Endothelial cell of umbilical vein (primary cell): ENCODE data around the gene FNDC8. TPM values are rescaled to one million over a fixed set of nuclear protein-coding genes. Genes with fewer than 3 reads are reported as not detected.

Experiments used
- BruUV-seq: library from RNA; stranded (reverse); fragments of 400-500 nt; replicated peaks from 2 replicates; lab custom pipeline; 2021; lab: Mats Ljungman, UMichigan
- CTCF ChIA-PET: fragments of 300-600, 350-600 bp; sonication (Branson Sonifier 250); formaldehyde crosslinking; loops from one replicate; lab custom pipeline; 2021; ENCODE audit warnings: antibody characterized with exemption, inconsistent platforms; lab: Charles Lee
- POLR2A ChIA-PET: fragments of 300-600, 350-600 bp; sonication (Branson Sonifier 250); formaldehyde crosslinking; loops from one replicate; lab custom pipeline; 2021; ENCODE audit warnings: antibody characterized with exemption, inconsistent platforms; lab: Charles Lee
- DNase-seq: peaks from one replicate; pipeline ENCODE4 v3.0.0-alpha.2; 2011; ENCODE audit warnings: low read depth, low spot score
- FAIRE-seq: peaks from 2 replicates; lab custom pipeline; 2011; peaks lifted over from hg19 to GRCh38; lab: Jason Lieb, UNC
- H2AFZ ChIP-seq: 2 replicates; pipeline ENCODE4 v1.6.0; 2012; ENCODE audit warnings: low read depth, low read length, control low read depth, inconsistent platforms
- H3K27ac ChIP-seq: 2 replicates; pipeline ENCODE4 v1.5.1; 2011; ENCODE audit warnings: low read depth, mild to moderate bottlenecking, control low read depth, low read length, moderate library complexity; ENCODE audit not compliant: insufficient read depth
- H3K27me3 ChIP-seq, 2 experiments: 2 replicates each; pipeline versions ENCODE4 v1.6.0 to v1.6.1; 2011; ENCODE audit warnings: low read length in 2 of 2, mixed read lengths in 1 of 2; ENCODE audit not compliant: control insufficient read depth in 2 of 2, insufficient read depth in 2 of 2
- H3K36me3 ChIP-seq, 2 experiments: 2 replicates in 1 of 2; 3 replicates in 1 of 2; pipeline ENCODE4 v1.5.1; 2011; ENCODE audit warnings: low read length in 2 of 2, mild to moderate bottlenecking in 1 of 2, moderate library complexity in 1 of 2; ENCODE audit not compliant: control insufficient read depth in 2 of 2, insufficient read depth in 2 of 2; ENCODE audit errors: extremely low read depth in 1 of 2
- H3K4me1 ChIP-seq: 3 replicates; pipeline ENCODE4 v1.5.1; 2011; ENCODE audit warnings: mild to moderate bottlenecking, low read length; ENCODE audit not compliant: control insufficient read depth, insufficient read depth; ENCODE audit errors: extremely low read depth
- H3K4me2 ChIP-seq: 2 replicates; pipeline ENCODE4 v1.6.1; 2011; ENCODE audit warnings: low read length, control low read depth, mixed read lengths; ENCODE audit not compliant: insufficient read depth
- H3K4me3 ChIP-seq, 3 experiments: fragments of 200-600 bp in 1 of 3; sonication (generic), shearing (Covaris generic) in 1 of 3; replicated peaks in 1 of 3; 2 replicates each; pipeline ENCODE4 v1.5.1; 2011 to 2016; ENCODE audit warnings: control low read depth in 3 of 3, low read length in 3 of 3, mild to moderate bottlenecking in 2 of 3, inconsistent platforms in 1 of 3, low read depth in 1 of 3, moderate library complexity in 1 of 3; ENCODE audit not compliant: insufficient read depth in 1 of 3
- H3K79me2 ChIP-seq: 2 replicates; pipeline ENCODE4 v1.6.0; 2012; ENCODE audit warnings: low read length, inconsistent platforms; ENCODE audit not compliant: control insufficient read depth, insufficient read depth
- H3K9ac ChIP-seq: replicated peaks from 2 replicates; pipeline ENCODE3; 2011; ENCODE audit warnings: low read length, control low read depth; ENCODE audit not compliant: insufficient read depth; ENCODE audit errors: extremely low read depth
- H3K9me1 ChIP-seq: replicated peaks from 3 replicates; pipeline ENCODE4 v1.6.0; 2011; ENCODE audit warnings: mild to moderate bottlenecking, low read length; ENCODE audit not compliant: control insufficient read depth, insufficient read depth; ENCODE audit errors: extremely low read depth
- H3K9me3 ChIP-seq: replicated peaks from 2 replicates; pipeline ENCODE4 v1.5.1; 2012; ENCODE audit warnings: low read length, inconsistent platforms; ENCODE audit not compliant: control insufficient read depth, insufficient read depth
- H4K20me1 ChIP-seq: replicated peaks from 2 replicates; pipeline ENCODE3; 2011; ENCODE audit warnings: mild to moderate bottlenecking, low read length; ENCODE audit not compliant: control insufficient read depth, insufficient read depth; ENCODE audit errors: extremely low read depth
- CTCF ChIP-seq, 2 donors: IDR thresholded peaks; 1 replicate in 1 of 2; 2 replicates in 1 of 2; pipeline ENCODE4 v1.5.1; 2011; ENCODE audit warnings: low read length in 2 of 2, mild to moderate bottlenecking in 2 of 2, moderate library complexity in 2 of 2, control low read depth in 1 of 2, inconsistent platforms in 1 of 2, low read depth in 1 of 2; ENCODE audit not compliant: insufficient read depth in 1 of 2; ENCODE audit errors: extremely low read depth in 1 of 2
- EZH2 ChIP-seq: IDR thresholded peaks from 2 replicates; pipeline ENCODE4 v1.6.1; 2012; ENCODE audit warnings: borderline replicate concordance, low read depth, mild to moderate bottlenecking, moderate library complexity, low read length, inconsistent platforms; ENCODE audit not compliant: severe bottlenecking
- FOS ChIP-seq: IDR thresholded peaks from 2 replicates; pipeline ENCODE4 v1.6.1; 2011; ENCODE audit warnings: mild to moderate bottlenecking, low read length, moderate library complexity, borderline replicate concordance; ENCODE audit not compliant: insufficient read depth
- GATA2 ChIP-seq: IDR thresholded peaks from 2 replicates; pipeline ENCODE4 v1.7.0; 2011; ENCODE audit warnings: low read depth, mild to moderate bottlenecking, moderate library complexity, mixed read lengths, low read length; ENCODE audit not compliant: insufficient read length, insufficient read depth
- JUN ChIP-seq: IDR thresholded peaks from 2 replicates; pipeline ENCODE4 v1.6.1; 2011; ENCODE audit warnings: borderline replicate concordance, low read depth; ENCODE audit not compliant: insufficient read length, insufficient read depth
- MAX ChIP-seq: IDR thresholded peaks from 2 replicates; pipeline ENCODE4 v1.6.1; 2011; ENCODE audit not compliant: insufficient read depth, insufficient read length
- POLR2A ChIP-seq: IDR thresholded peaks from 2 replicates; pipeline ENCODE4 v1.6.1; 2012; ENCODE audit warnings: low read depth, mild to moderate bottlenecking, control low read depth, low read length
- dilution Hi-C: fragments of 300-500 bp; cut with MboI; formaldehyde crosslinking; loops from one replicate; pipeline ENCODE4 v1.15.0; 2019; ENCODE audit warnings: low sequenced_read_pairs; ENCODE audit not compliant: extremely low pct_ligation_motif_present
- intact Hi-C: fragments of 100-400 bp; cut with micrococcal nuclease; formaldehyde crosslinking; loops from one replicate; pipeline ENCODE4 v1.10.0; 2022
- polyA plus RNA-seq, 4 experiments: library from polyadenylated mRNA; depleted of rRNA in 3 of 4; stranded (reverse) in 3 of 4; unstranded in 1 of 4; fragments of >200 nt; gene quantifications; 2 replicates each; pipeline versions ENCODE4 v1.2.1 to v1.2.3, GENCODE V29; 2011 to 2012; ENCODE audit warnings: missing spikeins in 1 of 4
- total RNA-seq: library from RNA; stranded (reverse); gene quantifications from 2 replicates; pipeline ENCODE4 v1.2.3, GENCODE V29; 2021

The FNDC8 gene
- total and polyA plus RNA-seq, 2 donors (not counting 3 experiments of a cell fraction or from before 2014, with no cell fraction given) = not detected

GRCh38 chr17:35084987-35085386 lies 36.4 kb upstream of the FNDC8 start:
- Histone ChIP-seq H3K79me2 (peaks cover 50% of the 10 kb centered on the region), H3K27ac (no peak overlapping the region), H2AFZ (no peak overlapping the region), H3K27me3 (no peaks in the 10 kb centered on the region), H3K4me1 (peaks cover 34% of the 10 kb centered on the region), H3K36me3 (no peaks in the 10 kb centered on the region), H3K4me2 (peak overlapping the region; percentile 5), H4K20me1 (no peaks in the 10 kb centered on the region), H3K9ac (no peak overlapping the region), H3K9me1 (no peaks in the 10 kb centered on the region), H3K9me3 (no peaks in the 10 kb centered on the region), H3K4me3 (no peak overlapping the region)
- no TSS peak for BruUV-seq
- TF ChIP-seq MAX (no peak), GATA2 (peak; percentile 42), FOS (peak; percentile 61), EZH2 (no peak)
- dilution Hi-C loops = no loop called here
- intact Hi-C loops = no loop called here
- ChIA-PET CTCF (interaction anchor here (1.0 to 5.3 kb wide), 3 partner anchors 17 to 62 kb away, joined by 3 to 21 read pairs (median 10); partner anchors contain the start of gene RFFL), POLR2A (interaction anchor here (0.6 kb wide), 1 partner anchor 20 kb away, joined by 4 read pairs; no protein-coding TSS in a partner anchor)
- peak; percentile 6 for DNase-seq
- FAIRE-seq = peak; percentile 40

- Histone ChIP-seq H3K4me3 (no peak overlapping the region), H3K36me3 (no peaks in the 10 kb centered on the region), H2AFZ (no peak overlapping the region), H3K4me2 (no peak overlapping the region), H3K27ac (no peak overlapping the region), H3K9ac (no peak overlapping the region), H3K4me1 (peaks cover 36% of the 10 kb centered on the region), H3K79me2 (peaks cover 42% of the 10 kb centered on the region), H3K27me3 (no peaks in the 10 kb centered on the region), H3K9me1 (no peaks in the 10 kb centered on the region), H4K20me1 (no peaks in the 10 kb centered on the region), H3K9me3 (no peaks in the 10 kb centered on the region)
- ChIA-PET POLR2A (interaction anchor here (0.7 kb wide), 3 partner anchors 64 to 87 kb away, joined by 3 to 4 read pairs (median 3); no protein-coding TSS in a partner anchor), CTCF (interaction anchor here (1.9 to 5.3 kb wide), 3 partner anchors 9 to 63 kb away, joined by 4 to 21 read pairs (median 10); partner anchors contain the start of gene RFFL)
- BruUV-seq = no TSS peak
- dilution Hi-C loops = no loop called here
- DNase-seq (no peak), FAIRE-seq (no peak)
- TF ChIP-seq POLR2A = no peak
- TF ChIP-seq CTCF (IDR thresholded peaks at IDR 0.05; ENCODE audit: extremely low read depth in 1 of 2, insufficient read depth in 1 of 2, low read depth in 1 of 2, low read length in 2 of 2) = no peak
- no peak for TF ChIP-seq GATA2
- no peak for TF ChIP-seq FOS
- no peak for TF ChIP-seq EZH2
- TF ChIP-seq JUN = no peak
- no peak for TF ChIP-seq MAX
- intact Hi-C loops = no loop called here
These were observed 35.3 kb upstream of the FNDC8 start for GRCh38 chr17:35086164-35086563.
